HL-60 (cell line): ENCODE results near the gene PTPRD.

Experiments used
- DNase-seq, 2 experiments: peaks; one replicate each; pipeline ENCODE4 v3.0.0-alpha.2; 2010 to 2020; ENCODE audit warnings: low read depth in 1 of 2, low spot score in 1 of 2
- H3K27ac ChIP-seq: fragments of 250-450 bp; sonication (Bioruptor Pico); replicated peaks from 2 replicates; pipeline ENCODE4 v1.5.1; 2020; ENCODE audit warnings: mild to moderate bottlenecking, moderate library complexity
- H3K27me3 ChIP-seq: fragments of 250-450 bp; sonication (Bioruptor Pico); 2 replicates; pipeline ENCODE4 v1.5.1; 2021; ENCODE audit warnings: mild to moderate bottlenecking, moderate library complexity; ENCODE audit not compliant: insufficient read depth, poor library complexity, severe bottlenecking
- H3K4me3 ChIP-seq: replicated peaks from 2 replicates; pipeline ENCODE4 v1.5.1; 2011; ENCODE audit warnings: mild to moderate bottlenecking, control low read depth, low read length; ENCODE audit not compliant: insufficient read depth
- GABPA ChIP-seq: IDR thresholded peaks from 2 replicates; pipeline ENCODE4 v1.6.1; 2012; ENCODE audit warnings: low read depth
- POLR2AphosphoS5 ChIP-seq: IDR thresholded peaks from 2 replicates; pipeline ENCODE4 v1.6.1; 2012; ENCODE audit warnings: low read depth
- SPI1 ChIP-seq: IDR thresholded peaks from 2 replicates; pipeline ENCODE4 v1.6.1; 2012; ENCODE audit warnings: low read depth, mild to moderate bottlenecking, borderline replicate concordance
- TF ChIP-seq, protein P1 (sequence below): IDR thresholded peaks from 2 replicates; pipeline ENCODE4 v1.6.1; 2012; ENCODE audit warnings: low read depth; ENCODE audit not compliant: insufficient replicate concordance
- TF ChIP-seq, protein P2 (sequence below): IDR thresholded peaks from one replicate; pipeline ENCODE4 v1.5.1; 2011; ENCODE audit warnings: low read length, control low read depth, inconsistent platforms; ENCODE audit not compliant: insufficient read depth

PTPRD gene

DNA sequence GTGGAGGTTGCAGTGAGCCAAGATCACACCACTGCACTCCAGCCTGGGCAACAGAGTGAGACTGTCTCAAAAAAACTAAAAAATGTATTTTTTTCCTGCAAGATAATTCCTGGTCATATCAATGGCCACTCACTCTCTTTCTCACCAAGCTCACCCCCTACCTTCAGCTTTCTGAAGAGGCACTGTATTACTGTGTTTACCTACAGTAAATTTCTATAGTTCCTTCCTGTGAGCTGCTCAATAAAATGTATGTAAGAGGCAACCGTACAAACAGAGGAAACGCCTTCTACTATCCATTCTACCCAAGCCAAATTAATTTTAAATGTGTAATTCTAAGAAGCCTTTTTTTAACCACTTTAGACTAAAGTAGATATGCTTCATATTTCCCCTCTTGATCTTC, 1883.9 kb downstream of the PTPRD start:
- TF ChIP-seq POLR2AphosphoS5 (no peak), SPI1 (no peak), GABPA (no peak)
- TF ChIP-seq, protein P1, sequence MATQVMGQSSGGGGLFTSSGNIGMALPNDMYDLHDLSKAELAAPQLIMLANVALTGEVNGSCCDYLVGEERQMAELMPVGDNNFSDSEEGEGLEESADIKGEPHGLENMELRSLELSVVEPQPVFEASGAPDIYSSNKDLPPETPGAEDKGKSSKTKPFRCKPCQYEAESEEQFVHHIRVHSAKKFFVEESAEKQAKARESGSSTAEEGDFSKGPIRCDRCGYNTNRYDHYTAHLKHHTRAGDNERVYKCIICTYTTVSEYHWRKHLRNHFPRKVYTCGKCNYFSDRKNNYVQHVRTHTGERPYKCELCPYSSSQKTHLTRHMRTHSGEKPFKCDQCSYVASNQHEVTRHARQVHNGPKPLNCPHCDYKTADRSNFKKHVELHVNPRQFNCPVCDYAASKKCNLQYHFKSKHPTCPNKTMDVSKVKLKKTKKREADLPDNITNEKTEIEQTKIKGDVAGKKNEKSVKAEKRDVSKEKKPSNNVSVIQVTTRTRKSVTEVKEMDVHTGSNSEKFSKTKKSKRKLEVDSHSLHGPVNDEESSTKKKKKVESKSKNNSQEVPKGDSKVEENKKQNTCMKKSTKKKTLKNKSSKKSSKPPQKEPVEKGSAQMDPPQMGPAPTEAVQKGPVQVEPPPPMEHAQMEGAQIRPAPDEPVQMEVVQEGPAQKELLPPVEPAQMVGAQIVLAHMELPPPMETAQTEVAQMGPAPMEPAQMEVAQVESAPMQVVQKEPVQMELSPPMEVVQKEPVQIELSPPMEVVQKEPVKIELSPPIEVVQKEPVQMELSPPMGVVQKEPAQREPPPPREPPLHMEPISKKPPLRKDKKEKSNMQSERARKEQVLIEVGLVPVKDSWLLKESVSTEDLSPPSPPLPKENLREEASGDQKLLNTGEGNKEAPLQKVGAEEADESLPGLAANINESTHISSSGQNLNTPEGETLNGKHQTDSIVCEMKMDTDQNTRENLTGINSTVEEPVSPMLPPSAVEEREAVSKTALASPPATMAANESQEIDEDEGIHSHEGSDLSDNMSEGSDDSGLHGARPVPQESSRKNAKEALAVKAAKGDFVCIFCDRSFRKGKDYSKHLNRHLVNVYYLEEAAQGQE, result no peak
- TF ChIP-seq, protein P2, sequence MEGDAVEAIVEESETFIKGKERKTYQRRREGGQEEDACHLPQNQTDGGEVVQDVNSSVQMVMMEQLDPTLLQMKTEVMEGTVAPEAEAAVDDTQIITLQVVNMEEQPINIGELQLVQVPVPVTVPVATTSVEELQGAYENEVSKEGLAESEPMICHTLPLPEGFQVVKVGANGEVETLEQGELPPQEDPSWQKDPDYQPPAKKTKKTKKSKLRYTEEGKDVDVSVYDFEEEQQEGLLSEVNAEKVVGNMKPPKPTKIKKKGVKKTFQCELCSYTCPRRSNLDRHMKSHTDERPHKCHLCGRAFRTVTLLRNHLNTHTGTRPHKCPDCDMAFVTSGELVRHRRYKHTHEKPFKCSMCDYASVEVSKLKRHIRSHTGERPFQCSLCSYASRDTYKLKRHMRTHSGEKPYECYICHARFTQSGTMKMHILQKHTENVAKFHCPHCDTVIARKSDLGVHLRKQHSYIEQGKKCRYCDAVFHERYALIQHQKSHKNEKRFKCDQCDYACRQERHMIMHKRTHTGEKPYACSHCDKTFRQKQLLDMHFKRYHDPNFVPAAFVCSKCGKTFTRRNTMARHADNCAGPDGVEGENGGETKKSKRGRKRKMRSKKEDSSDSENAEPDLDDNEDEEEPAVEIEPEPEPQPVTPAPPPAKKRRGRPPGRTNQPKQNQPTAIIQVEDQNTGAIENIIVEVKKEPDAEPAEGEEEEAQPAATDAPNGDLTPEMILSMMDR, result no peak
- Histone ChIP-seq H3K4me3 (no peak overlapping the region), H3K27me3 (no peaks in the 10 kb centered on the region), H3K27ac (no peak overlapping the region)
- no peak for DNase-seq

DNA sequence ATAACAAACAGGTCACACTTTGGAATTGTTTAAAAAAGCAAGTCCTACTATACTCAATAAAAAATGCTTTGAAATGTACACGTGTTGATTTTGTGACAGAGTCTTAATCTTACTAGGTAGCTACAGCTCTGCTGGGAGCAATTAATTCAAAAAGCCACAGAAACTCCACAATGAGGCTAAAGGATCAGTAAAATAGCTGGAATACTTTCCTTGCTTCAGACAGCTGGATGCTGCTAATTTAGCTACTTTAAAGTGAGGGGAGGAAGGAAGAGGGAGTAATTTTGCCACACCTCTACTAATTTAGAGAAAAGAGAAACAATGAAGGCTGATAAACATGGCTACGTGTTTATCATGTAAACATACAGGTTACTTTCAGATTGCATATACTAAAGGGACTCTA, 1885.6 kb downstream of the PTPRD start:
- no peak for DNase-seq
- H3K27me3 ChIP-seq, result no peaks in the 10 kb centered on the region

DNA sequence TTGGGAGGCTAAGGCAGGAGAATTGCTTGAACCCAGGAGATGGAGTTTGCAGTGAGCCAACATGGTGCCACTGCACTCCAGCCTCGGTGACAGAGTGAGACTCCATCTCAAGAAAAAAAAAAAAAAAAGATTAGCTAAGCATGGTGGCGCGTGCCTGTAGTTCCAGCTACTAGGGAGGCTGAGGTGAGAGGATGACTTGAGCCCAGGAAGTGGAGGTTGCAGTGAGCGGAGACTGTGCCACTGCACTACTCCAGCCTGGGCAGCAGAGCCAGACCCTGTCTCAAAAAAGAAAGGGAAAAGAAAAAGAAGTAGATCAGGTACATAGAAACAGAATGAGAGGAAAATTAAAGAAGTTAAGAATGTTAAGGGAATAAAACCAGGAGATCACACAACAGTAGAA, 1886.1 kb downstream of the PTPRD start:
- DNase-seq, result no peak
- TF ChIP-seq POLR2AphosphoS5 (no peak), SPI1 (no peak), GABPA (no peak)
- TF ChIP-seq, protein P2, result no peak
- TF ChIP-seq, protein P1, result no peak

More for the DNA sequence above, 1885.6 kb downstream of the PTPRD start:
- no peak overlapping the region for H3K4me3 ChIP-seq
- TF ChIP-seq, protein P2, result no peak
- TF ChIP-seq GABPA, result no peak
- TF ChIP-seq, protein P1, result no peak
- no peak for TF ChIP-seq SPI1
- no peak for TF ChIP-seq POLR2AphosphoS5
- H3K27ac ChIP-seq, result no peak overlapping the region

More for the DNA sequence above, 1886.1 kb downstream of the PTPRD start:
- Histone ChIP-seq H3K27ac (no peak overlapping the region), H3K4me3 (no peak overlapping the region), H3K27me3 (no peaks in the 10 kb centered on the region)
